Measurements from ENCODE around the gene OPN4.

Gene OPN4

DNA sequence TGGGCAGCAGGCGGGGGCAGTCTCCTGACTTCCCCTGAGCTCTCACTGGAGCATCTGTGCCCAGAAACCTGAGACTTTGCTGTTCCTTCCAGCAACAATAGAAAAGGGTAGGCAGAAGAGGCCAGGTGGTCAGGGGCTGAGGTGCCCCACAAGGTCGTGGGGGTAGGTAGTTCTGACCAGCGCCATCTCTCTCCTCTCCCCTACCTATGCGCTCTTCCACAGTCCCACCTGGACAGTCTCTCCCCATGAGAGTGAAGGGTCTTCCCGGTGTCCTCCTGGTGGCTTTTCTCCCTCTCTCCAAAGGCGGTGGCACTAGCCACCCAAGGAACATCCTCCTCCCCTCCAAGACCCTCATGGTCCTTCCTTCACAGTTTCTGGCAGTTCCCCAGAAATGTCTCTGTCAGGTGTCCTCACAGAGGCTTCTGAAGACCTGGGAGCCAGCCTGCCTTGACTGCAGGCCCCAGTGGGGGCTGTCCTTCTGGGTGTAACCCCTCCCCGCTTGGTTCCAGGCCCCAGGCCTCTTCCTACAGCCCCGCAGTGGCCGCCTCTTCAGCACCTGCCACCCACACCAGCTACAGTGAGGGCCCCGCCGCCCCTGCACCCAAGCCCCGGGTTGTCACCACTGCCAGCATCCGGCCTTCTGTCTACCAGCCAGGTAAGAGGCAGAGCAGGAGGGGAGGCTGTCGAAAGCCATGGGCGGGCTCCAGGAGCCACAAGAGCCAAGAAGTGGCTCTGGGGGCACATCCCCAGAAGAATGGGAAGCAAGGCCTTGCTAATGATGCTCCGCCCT, 55.2 kb downstream of the OPN4 start:
- no peak for DNase-seq (ENCODE audit: extremely low read depth, low read depth)
- no peak for TF ChIP-seq CTCF (IDR thresholded peaks at IDR 0.05; ENCODE audit: low read depth, low read length)

- DNase-seq (ENCODE audit: extremely low read depth, low read depth) = peak; percentile 75
- peak; percentile 66 for TF ChIP-seq CTCF (IDR thresholded peaks at IDR 0.05; ENCODE audit: low read depth, low read length)
Measured at GRCh38 chr10:86710987-86711512, 56.7 kb downstream of the OPN4 start.

DNA sequence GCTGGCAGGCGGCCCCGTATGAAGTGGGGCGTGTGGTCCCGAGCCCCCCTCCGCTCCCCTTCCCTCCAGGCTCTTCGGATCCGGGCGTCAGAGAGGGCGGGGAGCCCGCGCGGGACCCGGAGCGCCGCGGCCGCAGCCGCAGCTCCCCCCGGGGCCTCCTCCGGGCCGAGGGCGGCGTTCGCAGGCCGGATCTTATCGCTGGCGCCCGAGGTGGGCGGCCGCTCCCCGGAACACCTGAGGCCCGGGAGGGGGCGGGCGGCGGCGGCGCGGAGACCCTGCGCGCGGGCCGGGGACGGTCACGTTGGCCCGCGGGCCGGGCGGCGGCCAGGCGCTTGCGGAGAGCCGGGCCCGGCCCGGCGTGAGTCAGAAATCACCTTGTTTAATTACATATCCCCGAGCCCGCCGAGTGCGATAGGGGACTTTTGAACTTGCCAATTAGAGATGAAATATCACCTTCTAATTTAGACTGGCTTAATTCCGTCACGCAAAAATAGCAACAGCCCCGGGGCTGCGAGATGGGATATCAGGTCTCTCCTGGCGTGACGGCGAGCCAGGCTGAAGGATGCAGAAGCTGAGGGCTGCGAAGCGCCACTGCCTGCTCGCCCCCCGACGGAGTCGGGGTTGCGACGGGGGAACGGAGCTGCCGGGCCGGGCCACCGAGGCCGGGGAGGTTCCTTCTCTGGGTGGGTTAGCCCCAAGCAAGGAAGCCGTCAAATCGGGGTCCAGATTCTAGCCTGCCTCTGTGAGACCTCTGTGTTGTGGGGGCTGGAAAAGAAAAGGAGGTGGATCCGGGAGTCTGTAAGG, 57.4 kb downstream of the OPN4 start:
- no peak for DNase-seq (ENCODE audit: extremely low read depth, low read depth)
- no peak for TF ChIP-seq CTCF (IDR thresholded peaks at IDR 0.05; ENCODE audit: low read depth, low read length)

DNA sequence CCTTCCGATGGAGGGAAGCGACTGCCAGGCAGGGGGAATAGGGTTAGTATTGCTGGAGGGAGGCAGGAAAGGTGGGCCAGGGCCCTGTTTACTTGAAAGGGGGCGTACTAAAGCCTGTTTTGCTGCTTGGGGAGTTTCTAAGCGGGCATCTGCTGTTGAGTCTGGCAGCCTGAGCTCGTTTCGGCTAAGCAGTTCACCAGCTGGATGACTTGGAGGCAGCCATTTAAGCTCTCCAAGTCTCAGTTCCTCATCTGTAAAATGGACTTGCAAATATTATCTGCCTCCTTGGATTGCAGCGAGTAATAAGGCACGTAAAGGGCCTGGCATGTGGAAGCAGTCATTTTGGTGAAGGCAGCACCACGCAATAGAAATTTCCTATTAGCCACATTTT, 58.0 kb downstream of the OPN4 start:
- TF ChIP-seq CTCF (IDR thresholded peaks at IDR 0.05; ENCODE audit: low read depth, low read length) = no peak
- no peak for DNase-seq (ENCODE audit: extremely low read depth, low read depth)

- no peak for DNase-seq (ENCODE audit: extremely low read depth, low read depth)
- no peak for TF ChIP-seq CTCF (IDR thresholded peaks at IDR 0.05; ENCODE audit: low read depth, low read length)
Measured at GRCh38 chr10:86715156-86715795, 60.9 kb downstream of the OPN4 start.

DNA sequence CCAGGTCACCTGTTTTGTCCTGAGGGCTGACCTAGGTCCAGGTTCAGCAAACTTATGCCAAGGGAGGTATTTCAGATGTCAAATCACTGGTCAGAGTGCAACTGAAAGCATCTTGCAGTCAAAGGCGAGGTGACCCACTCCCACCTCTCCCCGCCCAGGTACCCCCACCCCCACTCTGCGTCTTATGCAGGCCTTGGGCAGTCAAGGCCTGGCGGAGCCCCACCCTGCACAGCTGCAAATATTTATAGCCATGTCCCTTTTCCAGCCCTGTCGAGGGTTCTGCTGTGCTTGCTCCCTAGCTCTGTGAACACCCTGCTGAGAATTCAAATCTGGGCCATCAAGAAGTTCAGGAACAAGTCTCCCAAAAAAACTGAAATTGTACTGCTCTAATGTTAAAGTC, 61.5 kb downstream of the OPN4 start:
- no peak for DNase-seq (ENCODE audit: extremely low read depth, low read depth)
- TF ChIP-seq CTCF (IDR thresholded peaks at IDR 0.05; ENCODE audit: low read depth, low read length) = no peak

Data from AG09319 (cell line).